Peyer's patch (tissue), 4 donors: ENCODE results near the gene ARMH3.

Source experiments
- POLR2A ChIP-seq, 2 donors: fragments of 450-650 bp; IDR thresholded peaks; one replicate each; pipeline ENCODE4 v1.5.1; 2017; ENCODE audit warnings: antibody characterized with exemption in 2 of 2, mild to moderate bottlenecking in 2 of 2, moderate library complexity in 2 of 2
- TF ChIP-seq, protein P1 (sequence below), 6 experiments: fragments of 450-650 bp in 4 of 6; fragments of 200-600 bp in 2 of 6; sonication (generic) in 1 of 6; IDR thresholded peaks; one replicate each; pipeline ENCODE4 v1.5.1; 2017 to 2019; ENCODE audit warnings: antibody characterized with exemption in 6 of 6, mild to moderate bottlenecking in 3 of 6, moderate library complexity in 1 of 6

DNA sequence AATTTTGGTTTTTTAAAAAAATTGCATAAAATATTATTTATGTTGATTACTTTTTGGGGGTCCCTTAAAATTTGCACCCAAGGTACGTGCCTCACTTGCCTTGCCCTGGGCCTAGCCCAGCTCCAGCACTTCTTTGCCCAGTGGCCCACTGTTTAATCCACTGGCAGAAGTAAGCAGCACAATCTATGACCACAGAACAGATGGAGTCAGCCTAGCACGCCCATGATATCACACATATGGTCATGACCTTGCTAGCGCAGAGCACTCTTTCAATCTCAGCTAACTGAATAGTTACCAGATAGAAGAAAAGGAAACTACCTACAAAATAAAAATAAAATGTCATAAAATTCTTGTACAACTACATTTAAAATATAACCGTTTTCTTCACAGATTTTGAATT is 243.4 kb downstream of the ARMH3 start:
- TF ChIP-seq, protein P1, sequence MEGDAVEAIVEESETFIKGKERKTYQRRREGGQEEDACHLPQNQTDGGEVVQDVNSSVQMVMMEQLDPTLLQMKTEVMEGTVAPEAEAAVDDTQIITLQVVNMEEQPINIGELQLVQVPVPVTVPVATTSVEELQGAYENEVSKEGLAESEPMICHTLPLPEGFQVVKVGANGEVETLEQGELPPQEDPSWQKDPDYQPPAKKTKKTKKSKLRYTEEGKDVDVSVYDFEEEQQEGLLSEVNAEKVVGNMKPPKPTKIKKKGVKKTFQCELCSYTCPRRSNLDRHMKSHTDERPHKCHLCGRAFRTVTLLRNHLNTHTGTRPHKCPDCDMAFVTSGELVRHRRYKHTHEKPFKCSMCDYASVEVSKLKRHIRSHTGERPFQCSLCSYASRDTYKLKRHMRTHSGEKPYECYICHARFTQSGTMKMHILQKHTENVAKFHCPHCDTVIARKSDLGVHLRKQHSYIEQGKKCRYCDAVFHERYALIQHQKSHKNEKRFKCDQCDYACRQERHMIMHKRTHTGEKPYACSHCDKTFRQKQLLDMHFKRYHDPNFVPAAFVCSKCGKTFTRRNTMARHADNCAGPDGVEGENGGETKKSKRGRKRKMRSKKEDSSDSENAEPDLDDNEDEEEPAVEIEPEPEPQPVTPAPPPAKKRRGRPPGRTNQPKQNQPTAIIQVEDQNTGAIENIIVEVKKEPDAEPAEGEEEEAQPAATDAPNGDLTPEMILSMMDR (IDR thresholded peaks at IDR 0.05) = no peak
- no peak for TF ChIP-seq POLR2A (IDR thresholded peaks at IDR 0.05)
